ENCODE results near the gene MINDY4B. TPM values are rescaled to one million over a fixed set of nuclear protein-coding genes. Genes with fewer than 3 reads are reported as not detected.
"Not testable (repeated sequence)": the region's sequence is repeated elsewhere in the genome, so short reads cannot be mapped to it uniquely, and the experiment has no call there.

MINDY4B gene
- total RNA-seq, 1 donor from 2014 or later, result not detected

DNA sequence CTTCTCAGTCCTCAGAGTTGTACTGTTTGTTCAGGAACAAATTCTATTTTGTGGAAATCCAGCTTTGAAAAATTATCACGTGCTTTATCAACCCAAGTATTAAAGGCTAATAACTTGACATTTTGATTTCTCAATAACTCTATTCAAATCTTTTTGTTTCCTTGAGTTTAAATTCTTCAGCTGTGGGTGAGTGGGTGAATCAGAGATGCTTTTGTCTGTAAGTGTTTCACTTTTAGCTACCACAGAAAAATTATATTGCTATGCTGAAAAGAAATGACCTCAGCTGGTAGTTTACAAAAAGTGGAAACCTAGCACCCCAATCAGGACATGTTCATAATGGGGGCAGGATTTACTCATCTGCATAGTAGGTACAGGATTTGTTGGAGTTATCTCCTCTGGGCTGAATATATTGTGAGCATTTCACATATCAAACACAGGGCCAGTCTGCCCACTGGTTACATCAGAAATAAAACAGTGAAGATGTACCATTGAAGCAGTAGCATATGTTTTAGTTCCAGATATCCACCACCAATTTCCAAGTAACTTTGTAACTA, 30.5 kb downstream of the MINDY4B start:
- Mint-ChIP-seq H3K4me1 (no peaks in the 10 kb centered on the region), H3K4me3 (no peak overlapping the region), H3K27me3 (ENCODE audit: low read depth) (no peaks in the 10 kb centered on the region), H3K27ac (ENCODE audit: unreplicated experiment) (no peak overlapping the region), H3K36me3 (ENCODE audit: low read depth) (no peaks in the 10 kb centered on the region), H3K9me3 (no peaks in the 10 kb centered on the region)
- no peak for TF ChIP-seq CTCF (conservative IDR thresholded peaks at IDR 0.05)
- DNase-seq (ENCODE audit: low read depth, low spot score), result no peak

DNA sequence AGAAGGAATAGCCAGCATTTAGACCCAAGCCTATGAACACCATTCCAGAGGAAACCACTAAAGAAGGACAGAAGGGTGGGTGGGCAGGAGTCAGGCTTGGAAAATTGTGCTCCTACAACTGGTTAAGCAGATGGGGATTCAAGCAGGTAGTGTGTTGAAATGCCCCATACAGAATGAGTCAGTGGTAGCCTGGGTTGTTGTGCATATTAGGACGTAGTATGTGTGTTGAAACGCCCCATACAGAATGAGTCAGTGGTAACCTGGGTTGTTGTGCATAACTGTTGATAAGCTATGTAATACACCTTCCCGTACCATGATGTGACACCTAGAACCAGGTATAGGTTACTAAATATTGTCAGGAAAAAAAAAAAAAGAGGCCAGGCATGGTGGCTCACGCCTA, 34.0 kb downstream of the MINDY4B start:
- no peak for DNase-seq (ENCODE audit: low read depth, low spot score)
- TF ChIP-seq CTCF (conservative IDR thresholded peaks at IDR 0.05), result no peak
- H3K9me3 Mint-ChIP-seq, result no peaks in the 10 kb centered on the region

DNA sequence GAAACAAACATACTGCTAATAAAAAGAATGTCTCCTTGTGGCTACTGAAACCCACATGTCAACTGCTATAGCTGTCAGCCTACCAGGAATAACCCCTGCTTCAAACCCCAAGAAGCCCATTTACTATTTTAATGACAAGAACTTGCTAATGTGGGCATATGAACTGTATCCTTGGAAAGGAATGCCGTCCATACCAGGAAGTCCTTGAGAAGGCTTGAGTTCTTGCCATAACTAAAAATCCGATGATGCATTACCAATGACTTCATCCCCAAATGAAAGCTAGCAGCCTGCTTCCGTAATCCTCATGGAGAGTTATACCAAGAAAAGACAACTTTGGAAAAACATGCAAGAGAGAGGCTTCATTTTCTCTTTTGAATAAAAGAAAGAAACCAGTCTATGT, 34.8 kb downstream of the MINDY4B start:
- Mint-ChIP-seq H3K27me3 (ENCODE audit: low read depth) (no peaks in the 10 kb centered on the region), H3K4me1 (peaks cover 3% of the 10 kb centered on the region), H3K36me3 (ENCODE audit: low read depth) (no peaks in the 10 kb centered on the region), H3K9me3 (no peaks in the 10 kb centered on the region), H3K27ac (ENCODE audit: unreplicated experiment) (no peak overlapping the region), H3K4me3 (no peak overlapping the region)
- no peak for DNase-seq (ENCODE audit: low read depth, low spot score)
- no peak for TF ChIP-seq CTCF (conservative IDR thresholded peaks at IDR 0.05)

More for the DNA sequence above, 34.0 kb downstream of the MINDY4B start:
- Mint-ChIP-seq H3K4me1 (no peaks in the 10 kb centered on the region), H3K36me3 (ENCODE audit: low read depth) (no peaks in the 10 kb centered on the region), H3K4me3 (no peak overlapping the region), H3K27ac (ENCODE audit: unreplicated experiment) (no peak overlapping the region), H3K27me3 (ENCODE audit: low read depth) (no peaks in the 10 kb centered on the region)

DNA sequence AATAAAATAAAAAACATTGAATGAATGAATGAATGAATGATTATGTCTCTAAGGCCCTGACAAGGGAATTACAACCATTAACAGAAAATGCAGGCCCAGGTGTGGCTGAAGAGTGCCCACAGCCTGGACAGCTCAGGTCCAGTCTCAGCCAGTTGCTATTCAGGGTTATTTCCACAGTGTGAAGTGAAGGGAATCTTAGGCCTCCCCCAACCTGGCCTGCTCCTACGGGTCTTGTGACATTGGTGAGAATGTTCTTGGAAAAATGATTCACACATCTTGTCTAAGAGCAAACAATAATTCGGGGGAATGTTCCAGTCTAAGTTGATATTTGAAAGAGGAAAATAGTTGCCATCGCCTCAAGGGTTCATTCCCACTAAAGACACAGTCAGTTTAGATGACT, 37.0 kb downstream of the MINDY4B start:
- no peak for DNase-seq (ENCODE audit: low read depth, low spot score)
- no peaks in the 10 kb centered on the region for H3K36me3 Mint-ChIP-seq (ENCODE audit: low read depth)
- H3K27ac Mint-ChIP-seq (ENCODE audit: unreplicated experiment), result no peak overlapping the region
- H3K27me3 Mint-ChIP-seq (ENCODE audit: low read depth), result no peaks in the 10 kb centered on the region
- no peak overlapping the region for H3K4me3 Mint-ChIP-seq
- TF ChIP-seq CTCF (conservative IDR thresholded peaks at IDR 0.05), result no peak
- no peaks in the 10 kb centered on the region for H3K9me3 Mint-ChIP-seq
- peaks cover 5% of the 10 kb centered on the region for H3K4me1 Mint-ChIP-seq

DNA sequence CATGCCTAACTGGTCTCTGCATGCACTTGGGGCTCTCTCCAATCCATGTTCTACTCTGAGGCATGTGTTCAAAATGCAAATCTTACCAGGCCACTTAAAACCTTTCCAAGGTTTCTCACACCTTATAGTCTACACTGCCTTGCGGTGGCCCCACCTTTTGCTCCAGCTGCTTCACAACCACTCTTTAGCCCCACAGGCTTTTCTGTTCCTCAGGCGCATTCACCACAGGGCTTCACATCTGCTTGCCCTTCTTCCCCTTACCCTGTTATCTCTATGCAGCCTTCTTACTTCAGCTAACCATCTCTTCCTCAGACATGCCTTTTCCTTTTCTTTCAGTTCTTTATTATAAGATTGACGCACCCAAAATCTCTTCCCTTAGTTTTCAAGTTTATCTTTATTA, 37.8 kb downstream of the MINDY4B start:
- no peak for TF ChIP-seq CTCF (conservative IDR thresholded peaks at IDR 0.05)
- Mint-ChIP-seq H3K27ac (ENCODE audit: unreplicated experiment) (no peak overlapping the region), H3K36me3 (ENCODE audit: low read depth) (no peaks in the 10 kb centered on the region)

DNA sequence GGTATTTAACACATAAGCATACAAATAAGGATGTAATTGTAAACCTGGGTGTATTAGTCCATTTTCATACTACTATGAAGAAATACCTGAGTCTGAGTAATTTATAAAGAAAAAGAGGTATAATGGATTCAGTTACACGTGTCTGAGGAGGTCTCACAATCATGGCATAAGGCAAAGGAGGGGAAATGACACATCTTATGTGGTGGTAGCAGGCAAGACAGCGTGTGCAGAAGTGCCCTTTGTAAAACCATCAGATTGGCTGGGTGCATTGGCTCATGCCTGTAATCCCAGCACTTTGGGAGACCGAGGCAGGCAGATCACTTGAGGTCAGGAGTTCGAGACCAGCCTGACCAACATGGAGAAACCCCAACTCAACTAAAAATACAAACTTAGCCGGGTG, 41.3 kb downstream of the MINDY4B start:
- H3K4me3 Mint-ChIP-seq; DNase-seq (ENCODE audit: low read depth, low spot score); H3K9me3 Mint-ChIP-seq; H3K27me3 Mint-ChIP-seq (ENCODE audit: low read depth); H3K36me3 Mint-ChIP-seq (ENCODE audit: low read depth); H3K4me1 Mint-ChIP-seq; H3K27ac Mint-ChIP-seq (ENCODE audit: unreplicated experiment): not testable (repeated sequence)

More for the DNA sequence above, 37.8 kb downstream of the MINDY4B start:
- Mint-ChIP-seq H3K27me3 (ENCODE audit: low read depth) (no peaks in the 10 kb centered on the region), H3K4me1 (peaks cover 5% of the 10 kb centered on the region), H3K4me3 (no peak overlapping the region), H3K9me3 (no peaks in the 10 kb centered on the region)
- DNase-seq (ENCODE audit: low read depth, low spot score), result no peak

All from neural crest cell (in vitro differentiated cells).